ENCODE data around the gene COPG2.
"Not testable (repeated sequence)": the region's sequence is repeated elsewhere in the genome, so short reads cannot be mapped to it uniquely, and the experiment has no call there.

Gene COPG2

GRCh38 chr7:130559184-130559583 is 109.4 kb downstream of the COPG2 start:
- no peak for DNase-seq

- DNase-seq = no peak
Observed at GRCh38 chr7:130554481-130554880, 114.1 kb downstream of the COPG2 start.

DNA sequence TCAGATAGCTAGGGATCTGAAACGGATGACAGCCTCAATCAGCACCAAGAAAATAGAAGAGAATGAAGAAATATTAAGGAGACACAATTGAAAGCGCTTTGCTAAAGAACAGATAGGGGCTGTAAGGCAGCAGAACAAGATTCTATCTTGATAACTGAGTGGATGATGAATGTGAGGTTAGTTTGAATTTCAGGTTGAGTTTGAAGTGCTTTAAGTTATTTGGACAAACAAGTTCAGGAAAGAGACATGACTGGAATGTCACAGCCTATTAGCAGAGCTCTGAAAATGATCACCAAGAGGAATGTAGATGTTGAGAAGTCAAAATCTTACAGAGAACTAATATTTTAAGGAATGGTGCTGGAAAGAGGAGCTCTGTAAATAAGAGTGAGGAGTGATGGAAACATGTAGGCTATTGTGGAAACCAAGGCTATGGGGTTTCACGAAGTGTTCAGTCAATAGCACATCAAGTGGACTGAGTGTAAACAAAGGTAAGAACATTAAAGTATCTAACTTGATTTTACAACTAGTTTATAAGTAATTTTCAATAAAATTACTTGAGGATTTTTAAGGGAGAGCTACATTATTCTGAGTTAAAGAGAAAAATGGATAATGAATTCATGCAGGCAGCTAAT is 115.0 kb downstream of the COPG2 start:
- no peak for DNase-seq

DNA sequence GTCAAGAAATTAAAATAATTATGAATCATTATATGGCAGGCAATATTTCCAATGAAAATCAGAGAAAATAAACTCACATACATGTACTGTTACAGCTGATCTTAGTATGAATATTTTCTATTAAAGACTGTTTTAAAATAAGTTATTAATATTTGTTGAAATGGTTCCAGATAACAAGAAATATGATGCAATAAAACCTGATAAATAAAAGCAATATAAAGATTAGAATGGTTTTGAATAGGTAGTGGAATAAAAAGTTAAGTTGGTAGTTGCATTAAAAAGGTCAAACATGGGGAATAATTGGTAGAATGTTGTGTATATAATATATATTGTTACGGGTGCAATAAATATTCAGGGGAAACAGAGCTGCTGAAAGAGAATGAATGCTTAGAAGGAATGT is 124.2 kb downstream of the COPG2 start:
- DNase-seq = no peak

DNA sequence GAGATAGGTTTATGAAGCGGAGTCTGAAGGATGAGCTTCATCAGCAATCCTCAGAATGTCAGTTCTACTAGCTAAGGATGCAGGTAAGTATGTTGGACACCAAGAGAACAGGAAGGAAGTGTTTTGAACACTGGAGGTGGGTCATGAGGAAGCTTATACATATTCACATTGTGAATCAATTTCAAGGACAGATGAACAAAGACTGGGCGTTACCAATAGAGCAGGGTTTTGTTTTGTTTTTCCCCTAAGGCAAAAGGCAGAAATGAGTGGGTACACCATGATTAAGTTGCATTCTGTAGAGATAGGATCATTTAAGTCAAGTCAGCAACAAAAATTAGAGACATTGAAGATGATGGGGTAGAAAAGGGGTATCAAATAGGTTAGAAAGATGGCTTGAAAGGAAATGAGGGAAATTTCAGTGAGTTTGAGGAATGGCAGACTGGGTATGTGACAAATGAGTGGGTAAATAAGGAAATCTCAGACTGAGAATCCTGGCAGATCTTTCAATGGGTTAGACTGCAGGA is 125.0 kb downstream of the COPG2 start:
- DNase-seq = no peak

GRCh38 chr7:130542297-130542696 is 126.3 kb downstream of the COPG2 start:
- DNase-seq = not testable (repeated sequence)

DNA sequence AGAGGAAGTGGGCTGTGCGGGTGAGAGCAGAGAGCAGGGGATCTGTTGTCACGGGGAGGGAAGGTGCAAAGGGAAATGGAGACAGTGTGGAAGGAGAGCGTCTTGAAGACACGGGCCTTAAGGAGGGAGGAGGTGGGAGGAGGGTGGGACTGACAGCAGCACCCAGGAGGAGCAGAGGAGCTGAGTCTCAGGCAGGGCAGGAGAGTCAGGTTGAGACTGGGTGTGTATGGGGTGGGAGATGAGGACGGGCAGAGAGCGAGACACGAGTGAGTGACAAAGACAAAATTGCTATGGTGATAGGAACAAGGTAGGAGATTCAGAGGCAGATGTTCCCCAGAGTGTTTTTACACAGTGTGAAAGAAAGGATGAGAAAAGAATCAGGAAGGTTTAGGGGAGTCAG is 127.3 kb downstream of the COPG2 start:
- DNase-seq = not testable (repeated sequence)

DNA sequence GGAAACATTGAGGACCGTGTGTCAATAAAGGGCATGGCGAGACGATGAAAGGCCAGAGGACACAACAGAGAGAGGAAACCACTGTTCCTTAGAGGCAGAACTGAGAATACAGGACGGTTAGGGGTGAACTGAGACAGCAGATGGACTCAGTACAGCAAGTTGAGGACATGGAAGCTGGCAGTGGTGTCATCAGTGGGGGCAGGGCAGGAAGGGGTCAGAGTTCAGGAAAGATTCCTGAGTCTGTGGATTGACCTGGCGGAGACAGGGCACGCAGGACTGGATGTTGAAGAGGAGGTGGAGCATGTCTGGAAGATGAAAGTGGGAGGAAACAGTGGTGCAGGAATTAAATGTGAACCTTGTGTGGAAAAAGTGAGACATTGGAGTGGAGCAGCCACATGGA is 130.7 kb downstream of the COPG2 start:
- not testable (repeated sequence) for DNase-seq

DNA sequence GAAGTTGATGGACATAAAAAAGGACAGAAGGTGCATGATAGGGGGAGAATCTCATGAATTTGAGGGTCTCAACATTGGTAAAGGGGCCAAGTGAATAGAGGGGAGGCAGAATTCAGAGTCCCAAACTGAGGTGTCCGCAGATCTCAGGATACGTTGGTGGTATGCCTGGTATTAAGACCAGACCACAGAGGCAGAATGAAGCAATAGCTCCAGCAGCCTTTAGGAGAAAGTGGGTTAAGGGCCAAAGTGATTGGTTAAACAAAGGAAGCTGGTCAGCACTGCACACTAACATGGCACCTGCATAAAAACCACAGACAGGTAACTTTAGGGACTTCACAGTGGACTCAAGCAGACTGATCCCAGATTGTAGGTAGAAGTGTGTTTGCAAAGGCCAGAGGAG is 139.1 kb downstream of the COPG2 start:
- no peak for DNase-seq

DNA sequence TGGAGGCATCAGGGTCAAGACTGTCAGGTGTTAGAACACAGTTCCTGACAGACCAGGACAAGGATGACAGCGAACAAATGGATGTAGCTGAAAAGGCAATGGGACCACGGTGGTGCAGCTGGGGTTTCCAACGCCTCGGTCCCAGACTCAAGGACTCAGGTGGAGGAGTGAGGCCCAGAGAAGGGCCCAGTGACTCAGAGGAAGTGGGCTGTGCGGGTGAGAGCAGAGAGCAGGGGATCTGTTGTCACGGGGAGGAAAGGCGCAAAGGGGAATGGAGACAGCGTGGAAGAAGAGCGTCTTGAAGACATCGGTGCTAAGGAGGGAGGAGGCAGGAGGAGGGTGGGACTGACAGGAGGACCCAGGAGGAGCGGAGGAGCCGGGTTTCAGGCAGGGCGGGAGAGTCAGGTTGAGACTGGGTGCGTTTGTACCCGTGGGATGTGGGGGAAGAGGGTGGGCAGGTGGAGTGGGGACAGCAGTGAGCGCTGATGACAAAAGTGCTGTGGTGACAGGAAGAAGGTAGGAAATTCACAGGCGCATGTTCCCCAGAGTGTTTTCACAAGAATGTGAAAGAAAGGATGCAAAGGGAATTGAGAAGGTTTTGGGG is 140.7 kb downstream of the COPG2 start:
- not testable (repeated sequence) for DNase-seq

DNA sequence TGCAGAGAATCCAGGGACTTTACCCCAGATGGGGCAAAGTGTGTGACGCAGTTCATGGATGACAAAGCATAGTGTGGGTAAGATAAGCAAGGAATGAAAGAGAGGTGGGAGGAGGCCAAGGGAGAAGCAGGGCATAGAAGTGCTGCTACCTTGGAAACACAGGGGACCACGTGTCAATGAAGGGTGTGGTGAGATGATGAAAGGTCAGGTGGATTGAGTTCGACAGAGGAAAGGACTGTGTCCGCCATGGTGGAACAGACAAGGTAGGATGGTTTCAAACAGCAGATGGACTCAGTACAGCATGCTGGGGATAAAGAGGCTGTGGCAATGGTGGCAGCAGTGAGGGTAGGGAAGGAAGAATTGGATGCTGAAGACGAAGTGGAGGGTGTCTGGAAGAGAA is 143.9 kb downstream of the COPG2 start:
- DNase-seq = no peak

DNA sequence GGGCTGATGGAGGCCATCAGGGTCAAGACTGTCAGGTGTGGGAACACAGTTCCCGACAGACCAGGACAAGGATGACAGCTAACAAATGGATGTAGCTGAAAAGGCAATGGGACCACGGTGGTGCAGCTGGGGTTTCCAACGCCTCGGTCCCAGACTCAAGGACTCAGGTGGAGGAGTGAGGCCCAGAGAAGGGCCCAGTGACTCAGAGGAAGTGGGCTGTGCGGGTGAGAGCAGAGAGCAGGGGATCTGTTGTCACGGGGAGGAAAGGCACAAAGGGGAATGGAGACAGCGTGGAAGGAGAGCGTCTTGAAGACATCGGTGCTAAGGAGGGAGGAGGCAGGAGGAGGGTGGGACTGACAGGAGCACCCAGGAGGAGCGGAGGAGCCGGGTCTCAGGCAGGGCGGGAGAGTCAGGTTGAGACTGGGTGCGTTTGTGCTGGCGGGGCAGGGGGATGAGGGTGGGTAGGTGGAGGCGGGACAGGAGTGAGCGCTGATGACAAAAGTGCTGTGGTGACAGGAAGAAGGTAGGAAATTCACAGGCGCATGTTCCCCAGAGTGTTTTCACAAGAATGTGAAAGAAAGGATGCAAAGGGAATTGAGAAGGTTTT is 144.9 kb downstream of the COPG2 start:
- DNase-seq = not testable (repeated sequence)

DNA sequence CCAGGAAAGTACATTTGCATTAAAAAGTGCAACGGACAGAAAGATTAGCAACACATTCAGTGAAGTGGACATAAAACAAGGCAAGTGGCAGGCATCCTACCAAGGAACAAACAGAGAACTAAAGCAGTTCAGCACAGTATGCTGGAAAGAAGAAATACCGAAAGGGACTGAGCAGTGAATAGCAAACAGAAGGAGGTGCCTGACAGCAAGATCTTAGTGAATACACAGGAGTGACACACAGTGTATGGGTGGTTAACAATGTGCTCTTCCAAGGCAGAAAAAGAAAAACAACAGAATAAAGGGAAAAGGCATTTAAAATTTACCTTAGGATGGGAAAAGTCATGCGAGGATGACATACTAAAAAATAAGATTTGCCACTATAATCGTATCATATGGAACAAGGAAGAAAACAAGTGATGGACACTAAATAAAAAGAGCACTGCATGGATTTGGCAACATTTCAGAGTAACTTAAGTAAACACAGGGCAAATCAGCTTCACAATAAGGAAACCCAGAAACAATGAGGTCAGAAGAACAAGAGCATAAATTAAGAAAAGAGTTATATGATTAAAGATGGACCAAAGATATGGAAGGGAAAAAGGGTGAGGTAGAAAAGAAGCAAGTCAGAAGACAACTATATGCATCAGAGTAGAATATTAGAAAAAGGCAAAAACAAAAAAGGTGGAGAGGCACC is 147.1 kb downstream of the COPG2 start:
- DNase-seq = no peak

DNA sequence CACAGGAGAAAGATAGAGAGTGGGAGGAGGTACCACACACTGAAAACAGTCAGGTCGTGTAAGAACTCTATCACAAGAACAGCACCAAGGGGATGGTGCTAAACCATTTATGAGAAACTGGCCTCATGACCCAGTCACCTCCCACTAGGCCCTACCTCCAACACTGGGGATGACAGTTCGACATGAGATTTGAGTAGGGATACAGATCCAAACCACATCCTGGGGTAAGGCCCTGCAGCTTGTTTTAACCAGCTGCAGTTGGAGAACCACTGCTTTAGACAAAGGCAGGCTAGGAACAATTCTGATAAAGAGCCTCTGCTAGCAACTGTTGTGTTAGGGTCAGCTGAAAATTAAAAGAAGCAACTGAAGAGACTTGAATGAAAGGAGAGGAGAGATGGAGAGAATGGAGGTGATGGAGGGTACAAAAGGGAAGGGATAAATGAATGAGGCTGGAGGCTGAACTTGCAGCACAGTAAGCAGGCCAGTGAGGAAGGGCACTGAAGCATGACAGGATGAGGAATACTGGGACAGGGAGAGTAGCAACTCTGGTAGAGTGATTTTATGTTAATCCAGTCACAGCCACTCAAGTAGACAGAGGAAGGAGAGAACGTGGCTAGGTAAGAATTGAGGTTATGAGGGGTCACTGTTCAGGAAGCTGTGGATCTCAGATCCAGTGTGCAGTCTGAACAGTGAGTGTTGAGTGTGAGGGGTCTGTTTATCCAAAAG is 153.1 kb downstream of the COPG2 start:
- DNase-seq = no peak

- DNase-seq = no peak
Observed at GRCh38 chr7:130513447-130513846, 155.1 kb downstream of the COPG2 start.

DNA sequence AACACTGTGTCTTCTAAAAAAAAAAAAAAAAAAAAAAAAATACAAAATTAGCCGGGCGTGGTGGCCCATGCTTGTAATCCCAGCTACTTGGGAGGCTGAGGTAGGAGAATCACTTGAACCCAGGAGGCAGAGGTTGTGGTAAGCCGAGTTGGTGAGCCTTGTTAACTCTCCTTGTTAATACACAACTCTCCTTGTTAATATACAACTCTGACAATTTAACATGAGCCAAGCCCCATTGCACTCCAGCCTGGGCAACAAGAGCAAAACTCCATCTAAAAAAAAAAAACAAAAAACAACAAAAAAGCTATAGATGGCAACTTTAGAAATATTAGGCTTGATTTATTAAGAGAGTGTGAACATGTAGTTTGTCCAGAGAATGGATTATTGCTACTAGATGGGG is 156.5 kb downstream of the COPG2 start:
- DNase-seq = not testable (repeated sequence)

DNA sequence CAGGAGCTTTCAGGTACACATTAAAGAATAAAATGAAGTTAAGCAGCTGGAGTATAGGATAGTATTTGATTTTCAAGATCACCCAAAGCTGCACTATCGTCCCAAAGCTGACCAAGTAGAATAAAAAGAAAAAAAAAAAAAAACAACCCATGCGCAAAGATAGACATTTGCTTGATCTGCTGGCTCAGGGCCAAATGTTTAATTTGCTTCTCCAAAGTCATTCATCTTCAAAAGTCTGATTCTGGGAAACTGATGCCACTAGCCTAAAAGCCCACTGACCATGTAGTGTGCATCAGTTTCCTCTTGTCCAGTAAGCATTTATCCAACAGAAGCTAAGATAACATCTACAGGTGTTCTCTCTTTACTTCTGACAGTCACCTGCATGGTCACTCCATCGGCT is 162.2 kb downstream of the COPG2 start:
- DNase-seq = no peak

GRCh38 chr7:130505753-130506152 is 162.8 kb downstream of the COPG2 start:
- DNase-seq = no peak

DNA sequence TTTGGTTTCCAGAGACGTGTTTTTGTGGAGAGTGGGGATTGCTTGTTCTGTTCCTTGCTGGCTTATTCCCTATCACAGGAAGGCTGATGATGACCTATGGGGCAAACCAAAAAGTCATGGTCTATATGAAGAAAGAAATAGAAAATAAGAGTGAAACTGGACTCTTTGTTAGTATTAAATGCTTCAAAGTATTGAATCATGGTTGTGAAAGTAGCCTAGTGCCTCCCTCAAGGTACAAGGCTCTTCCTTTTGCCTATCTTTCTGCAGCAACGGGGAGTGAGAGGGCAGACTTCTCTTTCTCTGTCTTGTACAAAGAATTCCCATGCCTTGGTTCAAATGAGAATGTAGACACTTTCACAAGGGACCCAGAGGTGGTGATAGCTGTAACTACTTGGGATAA is 167.6 kb downstream of the COPG2 start:
- DNase-seq = no peak

DNA sequence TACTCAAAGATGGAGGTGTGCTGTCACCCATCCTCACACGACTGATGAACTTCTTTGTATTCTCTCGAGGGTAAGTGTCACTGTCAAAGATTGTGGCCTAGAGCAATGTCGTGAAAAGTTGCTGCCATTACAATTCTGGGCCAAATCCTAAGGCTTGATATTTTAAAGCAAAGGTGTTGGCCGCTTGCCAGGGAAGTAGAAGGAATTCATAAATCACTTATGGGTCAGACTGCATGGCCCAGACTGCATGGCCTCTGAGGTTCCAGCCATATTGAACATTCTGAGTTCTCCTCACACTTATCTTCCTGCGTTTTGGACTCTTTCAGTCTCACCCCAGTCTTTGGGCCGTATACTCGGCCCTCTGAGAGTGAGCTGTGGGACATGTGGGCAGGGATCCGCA is 168.1 kb downstream of the COPG2 start:
- DNase-seq = no peak

DNA sequence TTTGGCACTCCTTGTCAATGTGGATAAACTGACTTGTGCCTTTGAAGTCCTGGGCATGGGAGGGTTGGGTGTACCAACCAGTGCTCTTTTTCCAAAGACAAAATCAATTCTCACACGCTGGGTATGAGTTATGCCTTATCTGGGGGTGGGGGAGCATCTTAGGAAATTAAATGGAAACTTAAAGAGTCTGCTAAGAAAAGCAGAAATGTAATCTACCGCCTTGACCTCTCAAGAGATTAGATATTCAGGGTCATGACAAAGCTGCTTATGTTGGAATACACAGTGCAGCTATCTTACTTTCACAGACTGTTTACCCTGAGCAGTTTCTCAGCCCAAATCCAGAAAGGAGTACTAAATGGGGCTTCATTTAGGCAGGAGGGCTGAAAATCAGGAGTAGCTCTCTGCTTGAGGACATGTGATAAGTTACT is 174.1 kb downstream of the COPG2 start:
- DNase-seq = no peak

GRCh38 chr7:130493275-130493873 is 175.2 kb downstream of the COPG2 start:
- DNase-seq = no peak

All from stimulated activated CD4-positive, alpha-beta T cell treated with anti-CD3 and anti-CD28 coated beads, Interleukin-2, amount 100 ng/mL, for 48 hours (primary cell).